Stimulated activated naive B cell treated with anti-CD40 and anti-IgM and Interleukin-4, amounts not matched to agents 10 μg/mL and 1 μg/mL and 100 μg/mL, for 72 hours (primary cell): Measurements from ENCODE around the gene TPR.
"Not testable (repeated sequence)": the region's sequence is repeated elsewhere in the genome, so short reads cannot be mapped to it uniquely, and the experiment has no call there.

Experiments
- ATAC-seq, 2 donors: fragments of 150-1000 bp; cut with Tn5 transposase; replicated peaks; 2 replicates each; pipeline ENCODE4 v1.10.0; 2021; ENCODE audit warnings: moderate library complexity in 1 of 2
- DNase-seq: peaks from one replicate; pipeline ENCODE4 v3.0.0; 2021
- H3K27ac Mint-ChIP-seq: one replicate; pipeline ENCODE4 v1.8.0; 2022; ENCODE audit warnings: mild to moderate bottlenecking, mixed read lengths
- H3K27me3 Mint-ChIP-seq, 2 donors: one replicate each; pipeline ENCODE4 v1.8.0; 2022; ENCODE audit warnings: mixed read lengths in 2 of 2
- H3K36me3 Mint-ChIP-seq, 2 donors: one replicate each; pipeline ENCODE4 v1.8.0; 2022; ENCODE audit warnings: mixed read lengths in 2 of 2, mild to moderate bottlenecking in 1 of 2
- H3K4me1 Mint-ChIP-seq, 2 donors: one replicate each; pipeline ENCODE4 v1.8.0; 2022; ENCODE audit warnings: mixed read lengths in 2 of 2, mild to moderate bottlenecking in 1 of 2
- H3K4me3 Mint-ChIP-seq, 2 donors: one replicate each; pipeline ENCODE4 v1.8.0; 2022; ENCODE audit warnings: mild to moderate bottlenecking in 2 of 2, mixed read lengths in 2 of 2, moderate library complexity in 1 of 2
- H3K9me3 Mint-ChIP-seq, 2 donors: one replicate each; pipeline ENCODE4 v1.8.0; 2022; ENCODE audit warnings: mixed read lengths in 2 of 2, mild to moderate bottlenecking in 1 of 2

The TPR gene

DNA sequence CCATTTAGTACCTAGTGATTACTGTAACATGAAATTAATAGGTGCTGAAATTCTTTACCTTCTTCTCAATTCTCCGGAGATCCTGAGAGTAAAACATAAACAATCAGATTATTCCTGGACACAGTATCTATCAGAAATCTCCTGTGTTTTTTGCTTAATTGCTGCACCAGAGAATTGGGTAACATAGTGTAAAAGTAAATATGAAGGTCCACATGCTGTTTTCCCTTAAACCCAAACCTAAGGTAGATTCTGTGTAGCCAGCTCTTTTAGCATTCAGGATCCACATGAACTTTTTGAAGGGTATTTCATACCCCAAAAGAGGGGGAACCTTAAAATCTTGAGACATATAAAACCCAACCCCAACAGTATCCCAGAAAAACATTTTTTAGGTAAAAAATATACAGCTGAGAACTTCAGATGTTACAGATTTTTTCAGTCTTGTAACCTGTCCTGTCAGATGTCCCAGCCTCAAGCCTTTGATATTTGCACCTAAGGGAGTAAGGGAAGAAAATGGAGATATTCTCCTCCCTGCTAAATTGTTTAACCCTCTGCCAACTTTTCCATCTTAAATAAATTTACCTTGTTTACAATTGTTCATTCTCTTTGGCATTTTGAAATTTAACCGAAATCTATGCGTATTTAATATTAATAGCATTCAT lies 11.8 kb upstream of the TPR start:
- DNase-seq (no peak), ATAC-seq (no peak)
- Mint-ChIP-seq H3K4me3 (no peak overlapping the region), H3K4me1 (peaks cover 3 to 7% of the 10 kb centered on the region in 2 donors), H3K9me3 (no peaks in the 10 kb centered on the region), H3K27ac (no peak overlapping the region), H3K36me3 (peaks cover 13 to 30% of the 10 kb centered on the region in 2 donors), H3K27me3 (no peaks in the 10 kb centered on the region)

GRCh38 chr1:186375929-186376319 lies 871 bp upstream of the TPR start:
- peak; percentile 19 to 21 for ATAC-seq
- H3K27ac Mint-ChIP-seq: peak overlapping the region; percentile 99

DNA sequence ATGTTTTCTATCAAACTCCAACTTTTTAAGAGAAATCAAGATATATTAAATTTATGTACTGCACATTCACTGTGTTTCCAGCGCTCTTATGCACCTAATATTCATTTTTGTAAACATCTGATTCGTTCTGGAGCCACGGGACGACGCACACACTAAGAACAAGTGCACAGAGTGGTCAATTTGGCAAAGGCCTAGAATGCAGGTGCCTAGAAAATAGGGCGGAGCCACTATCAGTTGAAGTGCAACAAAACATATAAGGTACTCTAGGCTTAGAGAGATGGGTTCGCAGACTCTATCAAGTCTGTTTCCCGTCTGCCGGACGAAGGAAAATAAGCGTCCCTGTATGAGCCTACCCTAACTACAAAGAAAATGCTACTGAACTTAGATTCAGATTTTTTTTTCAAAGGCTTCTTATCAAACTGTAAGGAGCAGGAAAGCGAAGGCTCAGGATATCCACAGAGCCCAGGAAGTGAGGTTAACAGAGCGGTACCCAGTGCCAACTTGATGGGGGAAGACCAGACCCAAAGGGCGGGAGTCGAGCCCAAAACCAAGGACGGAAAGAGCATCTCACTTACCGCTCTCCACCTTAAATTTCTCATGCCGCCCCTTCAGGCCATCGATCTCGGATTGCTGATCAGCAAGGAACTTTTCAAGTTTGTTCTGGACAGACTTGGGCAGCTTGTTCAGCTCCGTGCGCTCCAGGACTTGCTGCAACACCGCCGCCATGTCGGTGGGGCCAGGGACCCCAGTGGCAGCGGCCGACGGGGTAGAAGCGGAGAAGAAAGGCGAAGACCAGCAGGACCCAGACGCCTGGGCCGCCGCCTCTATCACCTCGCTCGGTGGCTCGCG lies 526 bp downstream of the TPR start:
- peak overlapping the region; percentile 99 for H3K27ac Mint-ChIP-seq
- no peaks in the 10 kb centered on the region for H3K27me3 Mint-ChIP-seq
- H3K4me3 Mint-ChIP-seq: peak overlapping the region; percentile 95 to 98
- H3K36me3 Mint-ChIP-seq: peaks cover 14 to 16% of the 10 kb centered on the region in 2 donors
- ATAC-seq: peak; percentile 20 to 31
- H3K4me1 Mint-ChIP-seq: peaks cover 5 to 19% of the 10 kb centered on the region in 2 donors
- peak; percentile 6 for DNase-seq
- H3K9me3 Mint-ChIP-seq: no peaks in the 10 kb centered on the region

More at GRCh38 chr1:186375929-186376319, 871 bp upstream of the TPR start:
- H3K27me3 Mint-ChIP-seq: no peaks in the 10 kb centered on the region
- no peaks in the 10 kb centered on the region for H3K9me3 Mint-ChIP-seq
- H3K4me1 Mint-ChIP-seq: peaks cover 5 to 19% of the 10 kb centered on the region in 2 donors
- DNase-seq: no peak
- H3K4me3 Mint-ChIP-seq: peak overlapping the region; percentile 95 to 98
- peaks cover 20 to 21% of the 10 kb centered on the region in 2 donors for H3K36me3 Mint-ChIP-seq

DNA sequence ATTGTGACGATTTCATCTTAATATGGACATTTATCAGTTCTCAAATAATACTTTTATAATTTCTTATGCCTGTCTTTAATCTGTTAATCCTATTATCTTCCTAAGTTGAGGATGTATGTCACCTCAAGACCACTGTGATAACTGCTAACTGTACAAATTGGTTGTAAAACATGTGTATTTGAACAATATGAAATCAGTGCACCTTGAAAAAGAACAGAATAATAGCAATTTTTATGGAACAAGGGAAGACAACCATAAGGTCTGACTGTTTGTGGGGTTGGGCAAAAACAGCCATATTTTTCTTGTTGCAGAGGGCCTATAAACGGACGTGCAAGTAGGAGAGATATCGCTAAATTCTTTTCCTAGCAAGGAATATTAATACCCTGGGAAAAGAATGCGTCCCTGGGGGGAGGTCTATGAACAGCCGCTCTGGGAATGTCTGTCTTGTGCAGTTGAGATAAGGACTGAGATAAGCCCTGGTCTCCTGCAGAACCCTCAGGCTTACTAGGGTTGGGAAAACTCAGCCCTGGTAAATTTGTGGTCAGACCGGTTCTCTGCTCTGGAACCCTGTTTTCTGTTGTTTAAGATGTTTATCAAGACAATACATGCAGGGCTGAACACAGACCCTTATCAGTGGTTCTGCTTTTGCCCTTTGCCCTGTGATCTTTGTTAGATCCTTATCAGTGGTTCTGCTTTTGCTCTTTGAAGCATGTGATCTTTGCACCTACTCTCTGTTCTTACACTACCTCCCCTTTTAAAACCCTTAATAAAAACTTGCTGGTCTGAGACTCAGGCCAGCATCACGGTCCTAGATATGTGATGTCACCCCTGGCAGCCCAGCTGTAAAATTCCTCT lies 27.0 kb downstream of the TPR start:
- not testable (repeated sequence) for H3K9me3 Mint-ChIP-seq, H3K27ac Mint-ChIP-seq, ATAC-seq, H3K4me3 Mint-ChIP-seq, H3K4me1 Mint-ChIP-seq, DNase-seq, H3K27me3 Mint-ChIP-seq
- peaks cover 35 to 48% of the 10 kb centered on the region in 2 donors for H3K36me3 Mint-ChIP-seq

- ATAC-seq: no peak
- Mint-ChIP-seq H3K27ac (no peak overlapping the region), H3K36me3 (peaks cover 20 to 34% of the 10 kb centered on the region in 2 donors), H3K4me1 (no peaks in the 10 kb centered on the region), H3K27me3 (no peaks in the 10 kb centered on the region), H3K9me3 (no peaks in the 10 kb centered on the region), H3K4me3 (no peak overlapping the region)
- DNase-seq: no peak
These were observed 34.3 kb downstream of the TPR start for GRCh38 chr1:186340772-186341171.

DNA sequence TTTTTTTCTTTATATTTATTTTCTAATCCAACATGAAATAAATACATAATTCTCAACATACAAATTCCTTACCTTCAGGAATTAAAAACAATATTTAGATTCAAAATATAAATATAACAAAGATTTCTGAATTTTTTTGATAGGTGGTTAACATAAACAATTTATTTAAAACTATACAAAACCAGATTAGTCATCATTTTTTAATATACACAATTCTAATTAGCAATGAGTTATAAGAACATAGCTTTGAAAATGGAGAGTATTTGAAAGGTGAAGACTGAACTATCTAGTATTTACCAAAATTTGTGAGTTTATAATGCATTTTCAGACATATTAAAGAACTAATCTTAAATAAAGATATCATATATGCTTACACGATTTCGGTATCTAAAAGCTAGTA lies 37.5 kb downstream of the TPR start:
- ATAC-seq (no peak), DNase-seq (no peak)
- H3K4me1 Mint-ChIP-seq: no peaks in the 10 kb centered on the region
- no peak overlapping the region for H3K4me3 Mint-ChIP-seq
- peaks cover 15 to 27% of the 10 kb centered on the region in 2 donors for H3K36me3 Mint-ChIP-seq
- no peak overlapping the region for H3K27ac Mint-ChIP-seq
- H3K27me3 Mint-ChIP-seq: no peaks in the 10 kb centered on the region
- H3K9me3 Mint-ChIP-seq: no peaks in the 10 kb centered on the region

DNA sequence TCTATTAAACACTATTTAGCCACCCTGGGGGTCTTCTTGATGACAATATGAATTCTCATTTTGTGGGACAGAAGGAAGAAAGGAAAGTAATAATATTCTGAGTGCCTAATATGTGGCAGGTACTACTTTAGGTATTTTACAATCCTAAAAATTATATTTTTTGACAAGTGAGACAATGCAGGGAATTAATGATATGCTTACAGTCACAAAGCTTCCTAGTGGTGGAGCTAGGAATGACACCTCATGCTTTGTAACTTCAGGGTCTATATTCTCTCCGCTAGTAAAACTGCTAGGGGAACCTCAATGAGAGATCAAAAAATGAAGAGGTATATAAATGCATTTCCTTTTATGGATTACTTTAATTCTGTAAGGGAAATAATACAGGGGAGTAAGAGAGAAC lies 44.3 kb downstream of the TPR start:
- peaks cover 23 to 32% of the 10 kb centered on the region in 2 donors for H3K36me3 Mint-ChIP-seq
- ATAC-seq (no peak), DNase-seq (no peak)
- H3K9me3 Mint-ChIP-seq: no peaks in the 10 kb centered on the region
- no peaks in the 10 kb centered on the region for H3K4me1 Mint-ChIP-seq
- H3K4me3 Mint-ChIP-seq: no peak overlapping the region
- no peak overlapping the region for H3K27ac Mint-ChIP-seq
- H3K27me3 Mint-ChIP-seq: no peaks in the 10 kb centered on the region

DNA sequence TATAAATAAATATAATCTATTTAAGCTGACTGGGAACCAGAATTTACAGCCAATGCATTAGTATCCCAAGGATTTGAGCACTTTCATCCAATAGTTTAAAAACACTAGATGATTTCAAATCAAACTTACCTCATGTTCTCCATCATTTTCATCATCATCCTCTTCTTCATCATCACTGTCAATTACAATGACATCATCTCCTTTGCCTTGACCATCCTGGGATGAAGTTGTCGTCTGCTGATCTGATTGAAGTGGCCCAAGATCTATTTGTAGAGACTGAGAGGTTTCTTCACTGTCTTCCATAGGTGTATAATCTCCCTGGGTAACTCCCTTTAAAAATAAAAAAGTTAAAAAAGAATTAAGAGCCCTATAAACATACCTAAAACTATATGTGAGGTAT lies 47.7 kb downstream of the TPR start:
- Mint-ChIP-seq H3K4me1 (no peaks in the 10 kb centered on the region), H3K27me3 (no peaks in the 10 kb centered on the region), H3K9me3 (no peaks in the 10 kb centered on the region), H3K36me3 (peaks cover 23 to 36% of the 10 kb centered on the region in 2 donors), H3K4me3 (no peak overlapping the region), H3K27ac (no peak overlapping the region)
- ATAC-seq (no peak), DNase-seq (no peak)

GRCh38 chr1:186326009-186326408 lies 49.0 kb downstream of the TPR start:
- Mint-ChIP-seq H3K27ac (no peak overlapping the region), H3K9me3 (no peaks in the 10 kb centered on the region), H3K4me3 (no peak overlapping the region), H3K27me3 (no peaks in the 10 kb centered on the region), H3K36me3 (peaks cover 29 to 46% of the 10 kb centered on the region in 2 donors), H3K4me1 (no peaks in the 10 kb centered on the region)
- DNase-seq (no peak), ATAC-seq (no peak)

- DNase-seq (no peak), ATAC-seq (no peak)
- no peaks in the 10 kb centered on the region for H3K9me3 Mint-ChIP-seq
- no peaks in the 10 kb centered on the region for H3K4me1 Mint-ChIP-seq
- H3K27ac Mint-ChIP-seq: no peak overlapping the region
- H3K4me3 Mint-ChIP-seq: no peak overlapping the region
- peaks cover 25 to 46% of the 10 kb centered on the region in 2 donors for H3K36me3 Mint-ChIP-seq
- no peaks in the 10 kb centered on the region for H3K27me3 Mint-ChIP-seq
These were observed 49.8 kb downstream of the TPR start for GRCh38 chr1:186325239-186325638.

DNA sequence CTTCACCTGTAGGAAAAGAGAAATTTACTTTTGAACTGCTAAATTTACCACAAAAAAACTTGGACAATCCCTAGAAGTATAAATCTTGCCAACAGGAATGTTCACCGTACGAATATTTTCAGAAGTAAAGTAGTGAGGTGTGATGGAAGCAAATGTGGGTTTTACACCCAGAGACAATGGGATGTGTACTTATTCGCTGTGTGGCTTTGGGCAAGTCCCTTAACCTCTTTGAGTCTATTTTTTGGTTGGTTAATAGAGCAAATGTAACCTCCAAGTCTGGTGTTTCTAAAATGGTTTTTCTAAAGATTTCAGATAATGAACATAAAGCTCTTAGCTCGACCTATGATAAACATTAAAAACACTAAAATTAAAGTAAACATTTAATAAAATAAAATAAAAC lies 51.2 kb downstream of the TPR start:
- H3K27me3 Mint-ChIP-seq: no peaks in the 10 kb centered on the region
- DNase-seq: no peak
- H3K4me1 Mint-ChIP-seq: no peaks in the 10 kb centered on the region
- H3K9me3 Mint-ChIP-seq: no peaks in the 10 kb centered on the region
- no peak overlapping the region for H3K4me3 Mint-ChIP-seq
- H3K36me3 Mint-ChIP-seq: peaks cover 26 to 46% of the 10 kb centered on the region in 2 donors
- no peak for ATAC-seq
- H3K27ac Mint-ChIP-seq: no peak overlapping the region

GRCh38 chr1:186315570-186315969 lies 59.5 kb downstream of the TPR start:
- H3K27me3 Mint-ChIP-seq: no peaks in the 10 kb centered on the region
- DNase-seq: no peak
- H3K27ac Mint-ChIP-seq: no peak overlapping the region
- no peak overlapping the region for H3K4me3 Mint-ChIP-seq
- H3K36me3 Mint-ChIP-seq: peaks cover 30 to 32% of the 10 kb centered on the region in 2 donors
- no peaks in the 10 kb centered on the region for H3K9me3 Mint-ChIP-seq
- ATAC-seq: no peak
- H3K4me1 Mint-ChIP-seq: no peaks in the 10 kb centered on the region

DNA sequence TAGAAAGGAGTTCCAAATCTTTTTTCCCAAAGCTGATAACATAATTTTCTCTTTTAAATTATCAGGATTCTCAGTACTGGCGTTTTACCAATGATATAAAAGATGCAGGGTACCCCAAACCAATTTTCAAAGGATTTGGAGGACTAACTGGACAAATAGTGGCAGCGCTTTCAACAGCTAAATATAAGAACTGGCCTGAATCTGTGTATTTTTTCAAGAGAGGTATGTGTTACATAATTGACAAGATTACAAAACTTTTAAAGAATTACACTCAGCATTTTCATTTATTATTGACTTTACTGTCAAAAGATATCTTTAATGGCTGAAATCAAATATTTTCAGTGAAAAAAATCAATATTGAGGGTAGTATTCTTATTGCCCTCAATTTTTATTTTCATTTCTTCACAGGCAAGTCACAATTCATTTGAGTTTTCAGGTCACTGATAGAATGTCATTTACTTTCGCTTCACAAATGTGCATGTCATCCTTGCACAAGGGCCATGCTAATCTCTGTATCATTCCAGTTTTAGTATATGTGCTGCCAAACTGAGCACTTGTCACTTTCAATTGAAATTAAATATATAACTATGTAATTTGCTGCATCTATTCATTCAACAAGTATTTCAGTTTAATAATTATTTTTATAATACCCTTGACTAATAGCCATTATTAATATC lies 63.5 kb downstream of the TPR start:
- no peak for DNase-seq
- Mint-ChIP-seq H3K4me1 (peaks cover 0 to under 1% of the 10 kb centered on the region in 2 donors), H3K27ac (no peak overlapping the region), H3K27me3 (no peaks in the 10 kb centered on the region), H3K36me3 (peaks cover 14 to 15% of the 10 kb centered on the region in 2 donors), H3K4me3 (no peak overlapping the region), H3K9me3 (no peaks in the 10 kb centered on the region)
- no peak for ATAC-seq

DNA sequence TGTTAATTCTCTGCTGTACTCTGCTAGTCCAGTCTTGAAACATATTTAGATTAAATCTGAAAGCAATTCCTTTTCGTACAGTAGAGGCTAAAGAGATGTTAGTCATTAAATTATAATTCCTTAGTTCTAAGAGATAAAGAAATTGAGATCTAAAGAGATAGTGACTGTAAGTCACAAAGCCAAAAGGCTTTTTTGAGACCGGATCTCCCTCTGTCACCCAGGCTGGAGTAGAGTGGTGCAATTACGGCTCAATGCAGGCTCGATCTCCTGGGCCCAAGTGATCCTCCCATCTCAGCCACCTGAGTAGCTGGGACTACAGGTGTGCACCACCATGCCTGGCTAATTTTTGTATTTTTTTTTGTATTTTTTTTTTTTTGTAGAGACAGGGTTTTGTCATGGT lies 64.7 kb downstream of the TPR start:
- Mint-ChIP-seq H3K4me1 (peaks cover 2 to 5% of the 10 kb centered on the region in 2 donors), H3K36me3 (peaks cover 8 to 9% of the 10 kb centered on the region in 2 donors), H3K27ac (no peak overlapping the region), H3K9me3 (no peaks in the 10 kb centered on the region), H3K4me3 (no peak overlapping the region), H3K27me3 (no peaks in the 10 kb centered on the region)
- no peak for DNase-seq
- no peak for ATAC-seq
